HG02798 (cell line): ENCODE results near the gene CEBPB.

Source experiments
- ATAC-seq: cut with Tn5 transposase; IDR thresholded peaks from one replicate; pipeline ENCODE4 v1.9.1; 2021; ENCODE audit warnings: mild to moderate bottlenecking; ENCODE audit not compliant: unreplicated experiment, poor library complexity

CEBPB gene

GRCh38 chr20:50223039-50224005 is 32.7 kb downstream of the CEBPB start:
- no peak for ATAC-seq

- no peak for ATAC-seq
Measured at GRCh38 chr20:50224052-50224451, 33.4 kb downstream of the CEBPB start.

GRCh38 chr20:50224531-50225255 is 34.1 kb downstream of the CEBPB start:
- ATAC-seq: no peak

- ATAC-seq: no peak
Measured at GRCh38 chr20:50226093-50226974, 35.7 kb downstream of the CEBPB start.

- ATAC-seq: no peak
Measured at GRCh38 chr20:50227506-50227905, 36.9 kb downstream of the CEBPB start.

GRCh38 chr20:50229156-50229607 is 38.6 kb downstream of the CEBPB start:
- ATAC-seq: no peak

GRCh38 chr20:50230184-50230583 is 39.6 kb downstream of the CEBPB start:
- no peak for ATAC-seq

- no peak for ATAC-seq
Measured at GRCh38 chr20:50230871-50231560, 40.4 kb downstream of the CEBPB start.

GRCh38 chr20:50231854-50232253 is 41.2 kb downstream of the CEBPB start:
- no peak for ATAC-seq

GRCh38 chr20:50232651-50233324 is 42.2 kb downstream of the CEBPB start:
- no peak for ATAC-seq

GRCh38 chr20:50233325-50234212 is 42.9 kb downstream of the CEBPB start:
- ATAC-seq: no peak

GRCh38 chr20:50234288-50234687 is 43.7 kb downstream of the CEBPB start:
- ATAC-seq: no peak

- no peak for ATAC-seq
Measured at GRCh38 chr20:50237349-50237748, 46.7 kb downstream of the CEBPB start.

- no peak for ATAC-seq
Measured at GRCh38 chr20:50238081-50238800, 47.6 kb downstream of the CEBPB start.

GRCh38 chr20:50240092-50240491 is 49.5 kb downstream of the CEBPB start:
- ATAC-seq: no peak

GRCh38 chr20:50242178-50242514 is 51.5 kb downstream of the CEBPB start:
- no peak for ATAC-seq
